H1 (cell line): ENCODE measurements around the gene PRSS53. TPM values are rescaled to one million over a fixed set of nuclear protein-coding genes. Genes with fewer than 3 reads are reported as not detected.

Source experiments
- BACH1 ChIP-seq: IDR thresholded peaks from 2 replicates; pipeline ENCODE4 v1.6.1; 2012; ENCODE audit warnings: low read length, improper control_type of control experiment
- CREB1 ChIP-seq: IDR thresholded peaks from 2 replicates; pipeline ENCODE4 v1.6.1; 2012; ENCODE audit warnings: inconsistent platforms
- HDAC2 ChIP-seq, 2 experiments: fragments of 300-600 bp in 1 of 2; sonication (generic) in 1 of 2; IDR thresholded peaks; 2 replicates each; pipeline ENCODE4 v1.6.1; 2011 to 2012; ENCODE audit warnings: low read depth in 2 of 2, low read length in 2 of 2, mild to moderate bottlenecking in 2 of 2, moderate library complexity in 2 of 2, borderline replicate concordance in 1 of 2, inconsistent platforms in 1 of 2
- NANOG ChIP-seq: IDR thresholded peaks from 2 replicates; pipeline ENCODE4 v1.6.1; 2011; ENCODE audit warnings: low read length, low read depth, mild to moderate bottlenecking, inconsistent platforms; ENCODE audit not compliant: insufficient read depth, poor library complexity, severe bottlenecking
- SIX5 ChIP-seq: IDR thresholded peaks from 2 replicates; pipeline ENCODE4 v1.6.1; 2011; ENCODE audit warnings: mild to moderate bottlenecking, low read depth, low read length
- SRF ChIP-seq: IDR thresholded peaks from 2 replicates; pipeline ENCODE4 v1.6.1; 2011; ENCODE audit warnings: mild to moderate bottlenecking, low read depth, low read length, moderate library complexity
- TAF1 ChIP-seq: IDR thresholded peaks from 2 replicates; pipeline ENCODE4 v1.6.1; 2011; ENCODE audit warnings: mild to moderate bottlenecking, low read depth, low read length
- polyA plus RNA-seq, 7 experiments: library from polyadenylated mRNA; depleted of rRNA in 3 of 7; stranded (reverse) in 5 of 7; unstranded in 2 of 7; fragments of >200 nt in 5 of 7; fragments of 200-250 nt in 2 of 7; gene quantifications; 1 replicate in 5 of 7; 2 replicates in 1 of 7; 4 replicates in 1 of 7; pipeline versions ENCODE4 v1.2.1 to v1.2.3, GENCODE V29; 2011 to 2013; ENCODE audit warnings: missing spikeins in 2 of 7, mixed read lengths in 2 of 7
- total RNA-seq: library from RNA; stranded (reverse); fragmentation: NEBNext Ultra II Directional; extraction: Animal tissue kit (Norgen Biotek cat#: 25700); gene quantifications from 2 replicates; pipeline ENCODE4 v1.2.1, GENCODE V29; 2021

The PRSS53 gene
- total and polyA plus RNA-seq, 2 of the 8 experiments (the other 6 are each of a cell fraction or from before 2014, with no cell fraction given): 1.7 to 2.6 TPM

DNA sequence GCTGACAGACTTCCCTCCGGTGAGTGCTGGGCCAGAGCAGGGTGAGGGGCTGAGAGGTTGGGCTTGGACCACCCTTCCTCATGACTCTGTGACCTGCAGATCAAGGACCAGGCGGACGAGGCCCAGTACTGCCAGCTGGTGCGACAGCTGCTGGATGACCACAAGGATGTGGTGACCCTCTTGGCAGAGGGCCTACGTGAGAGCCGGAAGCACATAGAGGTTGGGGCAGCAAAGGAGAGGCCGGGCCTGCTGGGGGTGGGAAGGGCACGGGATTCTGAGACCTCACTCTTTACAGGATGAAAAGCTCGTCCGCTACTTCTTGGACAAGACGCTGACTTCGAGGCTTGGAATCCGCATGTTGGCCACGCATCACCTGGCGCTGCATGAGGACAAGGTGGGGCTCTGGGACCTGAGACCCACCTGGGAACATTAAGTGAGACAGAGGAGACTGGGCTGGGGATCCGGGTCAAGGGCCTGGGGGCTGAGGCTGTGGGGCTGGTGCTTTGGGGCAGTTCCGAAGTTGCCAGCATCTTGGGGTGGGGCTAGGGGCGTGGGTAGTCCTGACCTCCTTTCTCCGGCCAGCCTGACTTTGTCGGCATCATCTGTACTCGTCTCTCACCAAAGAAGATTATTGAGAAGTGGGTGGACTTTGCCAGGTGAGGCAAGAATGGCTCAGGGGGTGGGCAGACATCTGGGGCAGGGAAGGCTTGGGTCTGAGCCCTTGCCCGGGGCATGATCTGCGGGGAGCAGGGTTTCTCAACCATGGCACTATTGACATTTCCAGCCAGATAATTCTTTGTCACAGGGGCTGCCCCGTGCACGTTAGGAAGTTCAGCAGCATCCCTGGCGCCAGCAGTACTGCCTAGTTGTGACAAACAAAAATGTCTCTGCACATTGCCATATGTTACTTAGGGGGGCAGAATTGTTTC is 21.6 kb upstream of the PRSS53 start (continued):
- TF ChIP-seq HDAC2 (IDR thresholded peaks at IDR 0.05; ENCODE audit: borderline replicate concordance in 1 of 2, low read depth in 2 of 2, low read length in 2 of 2) (no peak), BACH1 (no peak), SRF (no peak), TAF1 (no peak), CREB1 (no peak), NANOG (no peak), SIX5 (no peak)
